HepG2 (cell line): Measurements from ENCODE around the gene PTPRD. TPM values are rescaled to one million over a fixed set of nuclear protein-coding genes. Genes with fewer than 3 reads are reported as not detected.

Experiments used
- ATAC-seq: fragments of 200-7000 bp; cut with Tn5 transposase; 3 replicates; pipeline ENCODE4 v1.9.1; 2020; ENCODE audit warnings: mild to moderate bottlenecking, moderate library complexity
- BruUV-seq: library from RNA; stranded (reverse); fragments of 400-500 nt; replicated peaks from 2 replicates; lab custom pipeline; 2021; lab: Mats Ljungman, UMichigan
- CTCF ChIA-PET: fragments of 300-600 bp; formaldehyde crosslinking; extraction: SDS; loops from one replicate; lab custom pipeline; 2021; ENCODE audit warnings: low total read pairs, inconsistent platforms, low intra/inter-chr PET ratio; lab: Yijun Ruan, JAX
- POLR2A ChIA-PET: fragments of 350-600 bp; sonication (Branson Sonifier 250); formaldehyde crosslinking; loops from one replicate; lab custom pipeline; 2020; ENCODE audit warnings: antibody characterized with exemption, inconsistent platforms; lab: Yijun Ruan, JAX
- DNase-seq: peaks from one replicate; pipeline ENCODE4 v3.0.0-alpha.2; 2015; ENCODE audit warnings: low spot score
- FAIRE-seq: peaks from 3 replicates; lab custom pipeline; 2011; peaks lifted over from hg19 to GRCh38; lab: Jason Lieb, UNC
- H2AFZ ChIP-seq: one replicate; pipeline ENCODE4 v1.6.1; 2011; ENCODE audit warnings: low read length, inconsistent platforms
- H3K27ac ChIP-seq: fragments of 300-600 bp; 3 replicates; pipeline ENCODE4 v1.8.0; 2011; ENCODE audit warnings: mixed run types, mild to moderate bottlenecking, mixed read lengths, low read length, inconsistent platforms; ENCODE audit not compliant: insufficient read depth; ENCODE audit errors: extremely low read length
- H3K27me3 ChIP-seq, 2 experiments: fragments of 200-600 bp in 1 of 2; 2 replicates in 1 of 2; 3 replicates in 1 of 2; pipeline versions ENCODE4 v1.6.0 to v1.8.0; 2011; ENCODE audit warnings: low read length in 2 of 2, mild to moderate bottlenecking in 2 of 2, moderate library complexity in 2 of 2, inconsistent platforms in 1 of 2; ENCODE audit not compliant: insufficient read depth in 2 of 2, control insufficient read depth in 1 of 2
- H3K36me3 ChIP-seq, 2 experiments: fragments of 200-600 bp in 1 of 2; replicated peaks in 1 of 2; 2 replicates in 1 of 2; 3 replicates in 1 of 2; pipeline versions ENCODE4 v1.5.1 to v1.8.0; 2011; ENCODE audit warnings: low read length in 2 of 2, inconsistent platforms in 1 of 2; ENCODE audit not compliant: insufficient read depth in 2 of 2, control insufficient read depth in 1 of 2
- H3K4me1 ChIP-seq: 2 replicates; pipeline ENCODE4 v1.5.1; 2012; ENCODE audit warnings: low read length, inconsistent platforms; ENCODE audit not compliant: insufficient read depth
- H3K4me2 ChIP-seq: 2 replicates; pipeline ENCODE4 v1.6.0; 2011; ENCODE audit warnings: low read depth, low read length, inconsistent platforms
- H3K4me3 ChIP-seq, 3 experiments: fragments of 200-600 bp in 1 of 3; sonication (generic), shearing (Covaris generic) in 1 of 3; replicated peaks in 1 of 3; 2 replicates each; pipeline ENCODE4 v1.5.1; 2011 to 2016; ENCODE audit warnings: low read length in 3 of 3, inconsistent platforms in 2 of 3, low read depth in 2 of 3, mild to moderate bottlenecking in 2 of 3, control low read depth in 1 of 3, mixed read lengths in 1 of 3; ENCODE audit not compliant: insufficient read depth in 1 of 3
- H3K79me2 ChIP-seq: one replicate; pipeline ENCODE4 v1.6.1; 2011; ENCODE audit warnings: low read length, inconsistent platforms; ENCODE audit not compliant: insufficient read depth
- H3K9ac ChIP-seq: 2 replicates; pipeline ENCODE4 v1.6.0; 2011; ENCODE audit warnings: mild to moderate bottlenecking, low read depth, low read length, inconsistent platforms; ENCODE audit not compliant: insufficient read depth
- H3K9me3 ChIP-seq: 2 replicates; pipeline ENCODE4 v1.5.1; 2012; ENCODE audit warnings: mild to moderate bottlenecking, low read length
- H4K20me1 ChIP-seq: 2 replicates; pipeline ENCODE4 v1.6.0; 2011; ENCODE audit warnings: inconsistent platforms, mild to moderate bottlenecking, low read length, moderate library complexity; ENCODE audit not compliant: insufficient read depth
- FOXO1 ChIP-seq: sonication (generic); formaldehyde crosslinking; IDR thresholded peaks from 2 replicates; pipeline ENCODE4 v1.4.0; 2020; ENCODE audit warnings: missing genetic modification reagents
- HNRNPLL ChIP-seq: fragments of 200-400 bp; formaldehyde crosslinking; IDR thresholded peaks from 2 replicates; pipeline ENCODE4 v1.6.1; 2017; ENCODE audit warnings: mild to moderate bottlenecking, low read depth, low read length; ENCODE audit not compliant: poor library complexity, severe bottlenecking
- HOXA7 ChIP-seq: sonication (generic); formaldehyde crosslinking; IDR thresholded peaks from 2 replicates; pipeline ENCODE4 v1.8.1; 2022; ENCODE audit warnings: mild to moderate bottlenecking, missing genetic modification reagents, moderate library complexity
- MAFF ChIP-seq: IDR thresholded peaks from 2 replicates; pipeline ENCODE4 v1.6.1; 2011; ENCODE audit warnings: low read depth, low read length, improper control_type of control experiment
- NFE2 ChIP-seq: sonication (generic); formaldehyde crosslinking; IDR thresholded peaks from 2 replicates; pipeline ENCODE4 v1.4.0; 2020; ENCODE audit warnings: missing genetic modification reagents
- RARG ChIP-seq: sonication (generic); formaldehyde crosslinking; IDR thresholded peaks from 2 replicates; pipeline ENCODE4 v1.4.0; 2020; ENCODE audit warnings: low read depth, mild to moderate bottlenecking, missing genetic modification reagents
- SKI ChIP-seq: fragments of 450-650 bp; IDR thresholded peaks from one replicate; pipeline ENCODE4 v1.6.1; 2018; ENCODE audit warnings: mild to moderate bottlenecking; ENCODE audit not compliant: partially characterized antibody
- SSRP1 ChIP-seq: IDR thresholded peaks from 2 replicates; pipeline ENCODE4 v1.6.1; 2016; ENCODE audit warnings: control low read depth
- ZC3H13 ChIP-seq: sonication (generic); formaldehyde crosslinking; IDR thresholded peaks from 2 replicates; pipeline ENCODE4 v1.8.1; 2023; ENCODE audit warnings: mild to moderate bottlenecking, missing genetic modification reagents, moderate library complexity
- ZFAT ChIP-seq: sonication (generic); formaldehyde crosslinking; conservative IDR thresholded peaks from 2 replicates; pipeline ENCODE4 v1.8.1; 2023; ENCODE audit warnings: missing genetic modification reagents, inconsistent platforms
- ZFP36L1 ChIP-seq: sonication (generic); formaldehyde crosslinking; IDR thresholded peaks from 2 replicates; pipeline ENCODE4 v1.8.0; 2022; ENCODE audit warnings: mild to moderate bottlenecking, missing genetic modification reagents, moderate library complexity
- ZIK1 ChIP-seq: sonication (generic); formaldehyde crosslinking; IDR thresholded peaks from 2 replicates; pipeline ENCODE4 v1.5.0; 2020; ENCODE audit warnings: mild to moderate bottlenecking, low read depth, missing genetic modification reagents, borderline replicate concordance
- ZNF10 ChIP-seq: sonication (generic); formaldehyde crosslinking; IDR thresholded peaks from 2 replicates; pipeline ENCODE4 v1.4.0; 2020; ENCODE audit warnings: mild to moderate bottlenecking, low read depth, missing genetic modification reagents, borderline replicate concordance
- ZNF24 ChIP-seq: fragments of 450-650 bp; IDR thresholded peaks from 2 replicates; pipeline ENCODE4 v1.6.1; 2017; ENCODE audit warnings: antibody characterized with exemption, mild to moderate bottlenecking
- ZNF781 ChIP-seq: sonication (generic); formaldehyde crosslinking; IDR thresholded peaks from 2 replicates; pipeline ENCODE4 v1.5.1; 2020; ENCODE audit warnings: borderline replicate concordance, mild to moderate bottlenecking, missing genetic modification reagents; ENCODE audit errors: not compliant biosample characterization
- WGBS: methylation state at CpG from one replicate; pipeline ENCODE4 v1.1.6; 2017; ENCODE audit warnings: low lambda C conversion rate; 5-methylcytosine and 5-hydroxymethylcytosine counted together
- in situ Hi-C: cut with HindIII; loops from 2 replicates; pipeline ENCODE4 v1.10.0; 2017; ENCODE audit warnings: low pct_unique_long_range_greater_than_20kb; ENCODE audit not compliant: extremely low pct_ligation_motif_present
- intact Hi-C: fragments of 100-400 bp; cut with micrococcal nuclease; formaldehyde crosslinking; loops from one replicate; pipeline ENCODE4 v1.10.0; 2022; ENCODE audit not compliant: unreplicated experiment
- polyA plus RNA-seq, 8 experiments: library from polyadenylated mRNA; depleted of rRNA in 3 of 8; stranded (reverse) in 7 of 8; unstranded in 1 of 8; fragments of >200 nt; fragmentation: Illumina TruSeq in 4 of 8; extraction: Trizol in 4 of 8; gene quantifications; 2 replicates each; pipeline versions ENCODE4 v1.2.1 to v1.2.3, GENCODE V29; 2011 to 2016; ENCODE audit warnings: low read depth in 4 of 8, missing spikeins in 1 of 8, mixed read lengths in 1 of 8; ENCODE audit not compliant: insufficient read depth in 1 of 8
- total RNA-seq, 5 experiments: library from RNA; depleted of rRNA; stranded (reverse); fragments of >200 nt; fragmentation: Illumina TruSeq; extraction: Trizol; gene quantifications; 2 replicates each; pipeline ENCODE4 v1.2.3, GENCODE V29; 2016; ENCODE audit warnings: low read depth in 1 of 5
- TF ChIP-seq, protein P1 (sequence below): sonication (generic); formaldehyde crosslinking; IDR thresholded peaks from 2 replicates; pipeline ENCODE4 v1.4.0; 2020; ENCODE audit warnings: missing genetic modification reagents
- TF ChIP-seq, protein P2 (sequence below): sonication (generic); formaldehyde crosslinking; IDR thresholded peaks from 2 replicates; pipeline ENCODE4 v1.4.0; 2020; ENCODE audit warnings: mild to moderate bottlenecking, missing genetic modification reagents
- TF ChIP-seq, protein P3 (sequence below): sonication (generic); formaldehyde crosslinking; IDR thresholded peaks from 2 replicates; pipeline ENCODE4 v1.8.1; 2023; ENCODE audit warnings: mild to moderate bottlenecking, inconsistent platforms, moderate library complexity, missing genetic modification reagents, borderline replicate concordance
- TF ChIP-seq, protein P4 (sequence below): sonication (generic); formaldehyde crosslinking; IDR thresholded peaks from 2 replicates; pipeline ENCODE4 v1.4.0; 2020; ENCODE audit warnings: mild to moderate bottlenecking, missing genetic modification reagents

PTPRD gene
- total and polyA plus RNA-seq, 2 of the 13 experiments (the other 11 are each of a cell fraction or from before 2014, with no cell fraction given), result 0.05 TPM; not detected in 1

DNA sequence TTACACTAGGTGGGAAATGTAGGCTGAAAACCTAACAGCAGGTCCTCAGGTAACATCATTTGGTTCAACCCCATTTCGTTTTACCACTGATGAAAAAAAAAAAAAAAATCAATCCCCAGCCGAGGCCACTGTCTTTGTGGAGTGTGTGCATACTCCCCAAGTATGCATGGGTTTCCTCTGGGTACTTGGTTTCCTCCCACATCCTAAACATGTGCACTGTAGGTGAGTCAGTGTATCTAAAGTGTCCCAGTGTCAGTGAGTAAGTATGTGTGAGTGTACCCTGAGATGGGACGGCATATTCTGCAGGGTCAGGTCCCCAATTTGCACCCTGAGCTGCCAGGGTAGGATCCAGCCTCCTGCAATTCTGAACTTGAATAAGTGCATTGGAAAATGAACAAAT, 1846.7 kb downstream of the PTPRD start:
- Histone ChIP-seq H3K36me3 (no peaks in the 10 kb centered on the region), H3K4me2 (no peak overlapping the region), H2AFZ (no peak overlapping the region), H3K27me3 (no peaks in the 10 kb centered on the region), H4K20me1 (no peaks in the 10 kb centered on the region), H3K4me1 (no peaks in the 10 kb centered on the region), H3K79me2 (no peaks in the 10 kb centered on the region), H3K4me3 (no peak overlapping the region), H3K9me3 (no peaks in the 10 kb centered on the region), H3K27ac (no peak overlapping the region), H3K9ac (no peak overlapping the region)
- DNase-seq, result no peak
- intact Hi-C loops (loop anchor here (10.0 kb wide), 1 partner anchor 59 kb away; no protein-coding TSS in a partner anchor), in situ Hi-C loops (no loop called here)
- ChIA-PET POLR2A (no interaction called here), CTCF (no interaction called here)
- no peak for ATAC-seq
- WGBS, result 0% methylated on average over 3 of the region's 3 CpGs
- no peak for FAIRE-seq
- BruUV-seq, result no TSS peak
- TF ChIP-seq FOXO1 (CRISPR knock-in tag) (no peak), ZFP36L1 (CRISPR knock-in tag) (no peak), HOXA7 (CRISPR knock-in tag) (no peak), SSRP1 (no peak), ZIK1 (CRISPR knock-in tag) (no peak), SKI (no peak), RARG (CRISPR knock-in tag) (no peak), ZFAT (CRISPR knock-in tag) (no peak), NFE2 (CRISPR knock-in tag) (no peak), HNRNPLL (no peak), ZNF781 (no peak), ZNF10 (no peak), ZC3H13 (CRISPR knock-in tag) (no peak), ZNF24 (no peak), MAFF (no peak)
- TF ChIP-seq, protein P1, sequence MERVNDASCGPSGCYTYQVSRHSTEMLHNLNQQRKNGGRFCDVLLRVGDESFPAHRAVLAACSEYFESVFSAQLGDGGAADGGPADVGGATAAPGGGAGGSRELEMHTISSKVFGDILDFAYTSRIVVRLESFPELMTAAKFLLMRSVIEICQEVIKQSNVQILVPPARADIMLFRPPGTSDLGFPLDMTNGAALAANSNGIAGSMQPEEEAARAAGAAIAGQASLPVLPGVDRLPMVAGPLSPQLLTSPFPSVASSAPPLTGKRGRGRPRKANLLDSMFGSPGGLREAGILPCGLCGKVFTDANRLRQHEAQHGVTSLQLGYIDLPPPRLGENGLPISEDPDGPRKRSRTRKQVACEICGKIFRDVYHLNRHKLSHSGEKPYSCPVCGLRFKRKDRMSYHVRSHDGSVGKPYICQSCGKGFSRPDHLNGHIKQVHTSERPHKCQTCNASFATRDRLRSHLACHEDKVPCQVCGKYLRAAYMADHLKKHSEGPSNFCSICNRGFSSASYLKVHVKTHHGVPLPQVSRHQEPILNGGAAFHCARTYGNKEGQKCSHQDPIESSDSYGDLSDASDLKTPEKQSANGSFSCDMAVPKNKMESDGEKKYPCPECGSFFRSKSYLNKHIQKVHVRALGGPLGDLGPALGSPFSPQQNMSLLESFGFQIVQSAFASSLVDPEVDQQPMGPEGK (CRISPR knock-in tag), result no peak
- TF ChIP-seq, protein P2, sequence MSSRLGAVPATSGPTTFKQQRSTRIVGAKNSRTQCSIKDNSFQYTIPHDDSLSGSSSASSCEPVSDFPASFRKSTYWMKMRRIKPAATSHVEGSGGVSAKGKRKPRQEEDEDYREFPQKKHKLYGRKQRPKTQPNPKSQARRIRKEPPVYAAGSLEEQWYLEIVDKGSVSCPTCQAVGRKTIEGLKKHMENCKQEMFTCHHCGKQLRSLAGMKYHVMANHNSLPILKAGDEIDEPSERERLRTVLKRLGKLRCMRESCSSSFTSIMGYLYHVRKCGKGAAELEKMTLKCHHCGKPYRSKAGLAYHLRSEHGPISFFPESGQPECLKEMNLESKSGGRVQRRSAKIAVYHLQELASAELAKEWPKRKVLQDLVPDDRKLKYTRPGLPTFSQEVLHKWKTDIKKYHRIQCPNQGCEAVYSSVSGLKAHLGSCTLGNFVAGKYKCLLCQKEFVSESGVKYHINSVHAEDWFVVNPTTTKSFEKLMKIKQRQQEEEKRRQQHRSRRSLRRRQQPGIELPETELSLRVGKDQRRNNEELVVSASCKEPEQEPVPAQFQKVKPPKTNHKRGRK, result no peak
- TF ChIP-seq, protein P3, sequence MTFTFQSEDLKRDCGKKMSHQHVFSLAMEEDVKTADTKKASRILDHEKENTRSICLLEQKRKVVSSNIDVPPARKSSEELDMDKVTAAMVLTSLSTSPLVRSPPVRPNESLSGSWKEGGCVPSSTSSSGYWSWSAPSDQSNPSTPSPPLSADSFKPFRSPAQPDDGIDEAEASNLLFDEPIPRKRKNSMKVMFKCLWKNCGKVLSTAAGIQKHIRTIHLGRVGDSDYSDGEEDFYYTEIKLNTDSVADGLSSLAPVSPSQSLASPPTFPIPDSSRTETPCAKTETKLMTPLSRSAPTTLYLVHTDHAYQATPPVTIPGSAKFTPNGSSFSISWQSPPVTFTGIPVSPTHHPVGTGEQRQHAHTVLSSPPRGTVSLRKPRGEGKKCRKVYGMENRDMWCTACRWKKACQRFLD (CRISPR knock-in tag), result no peak
- TF ChIP-seq, protein P4, sequence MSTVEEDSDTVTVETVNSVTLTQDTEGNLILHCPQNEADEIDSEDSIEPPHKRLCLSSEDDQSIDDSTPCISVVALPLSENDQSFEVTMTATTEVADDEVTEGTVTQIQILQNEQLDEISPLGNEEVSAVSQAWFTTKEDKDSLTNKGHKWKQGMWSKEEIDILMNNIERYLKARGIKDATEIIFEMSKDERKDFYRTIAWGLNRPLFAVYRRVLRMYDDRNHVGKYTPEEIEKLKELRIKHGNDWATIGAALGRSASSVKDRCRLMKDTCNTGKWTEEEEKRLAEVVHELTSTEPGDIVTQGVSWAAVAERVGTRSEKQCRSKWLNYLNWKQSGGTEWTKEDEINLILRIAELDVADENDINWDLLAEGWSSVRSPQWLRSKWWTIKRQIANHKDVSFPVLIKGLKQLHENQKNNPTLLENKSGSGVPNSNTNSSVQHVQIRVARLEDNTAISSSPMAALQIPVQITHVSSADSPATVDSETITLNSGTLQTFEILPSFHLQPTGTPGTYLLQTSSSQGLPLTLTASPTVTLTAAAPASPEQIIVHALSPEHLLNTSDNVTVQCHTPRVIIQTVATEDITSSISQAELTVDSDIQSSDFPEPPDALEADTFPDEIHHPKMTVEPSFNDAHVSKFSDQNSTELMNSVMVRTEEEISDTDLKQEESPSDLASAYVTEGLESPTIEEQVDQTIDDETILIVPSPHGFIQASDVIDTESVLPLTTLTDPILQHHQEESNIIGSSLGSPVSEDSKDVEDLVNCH (CRISPR knock-in tag), result no peak
